IMR-90 (cell line): ENCODE measurements around the gene ADAMTS3. TPM values are rescaled to one million over a fixed set of nuclear protein-coding genes. Genes with fewer than 3 reads are reported as not detected.

Experiments used
- ATAC-seq: fragments of 200-7000 bp; cut with Tn5 transposase; 2 replicates; pipeline ENCODE4 v1.9.1; 2020; ENCODE audit warnings: low read depth, mild to moderate bottlenecking, moderate library complexity
- BruUV-seq: library from RNA; stranded (reverse); fragments of 400-500 nt; replicated peaks from 2 replicates; lab custom pipeline; 2021; lab: Mats Ljungman, UMichigan
- CTCF ChIA-PET: fragments of 300-600 bp; formaldehyde crosslinking; extraction: SDS; loops from one replicate; lab custom pipeline; 2021; ENCODE audit warnings: antibody characterized with exemption; lab: Yijun Ruan, JAX
- POLR2A ChIA-PET: fragments of 300-600 bp; sonication (Branson Sonifier 250); formaldehyde crosslinking; loops from one replicate; lab custom pipeline; 2022; ENCODE audit warnings: antibody characterized with exemption; ENCODE audit not compliant: unreplicated experiment; lab: Charles Lee
- DNase-seq: peaks from one replicate; pipeline ENCODE4 v3.0.0; 2013
- H2AFZ ChIP-seq: replicated peaks from 2 replicates; pipeline ENCODE3; 2013; ENCODE audit warnings: low read length, mild to moderate bottlenecking; ENCODE audit not compliant: poor library complexity
- H2AK5ac ChIP-seq: 2 replicates; pipeline ENCODE4 v1.6.1; 2013; ENCODE audit warnings: low read depth, low read length, inconsistent platforms
- H2AK9ac ChIP-seq: replicated peaks from 2 replicates; pipeline ENCODE3; 2013; ENCODE audit warnings: mild to moderate bottlenecking, low read depth, low read length, moderate library complexity; ENCODE audit not compliant: poor library complexity
- H2BK120ac ChIP-seq: 2 replicates; pipeline ENCODE4 v1.6.1; 2013; ENCODE audit warnings: low read depth, low read length, inconsistent platforms
- H2BK15ac ChIP-seq: 3 replicates; pipeline ENCODE4 v1.6.1; 2013; ENCODE audit warnings: low read depth, low read length, inconsistent platforms
- H2BK20ac ChIP-seq: 2 replicates; pipeline ENCODE4 v1.6.1; 2013; ENCODE audit warnings: low read depth, mild to moderate bottlenecking, inconsistent platforms, low read length, moderate library complexity
- H2BK5ac ChIP-seq: 2 replicates; pipeline ENCODE4 v1.6.1; 2013; ENCODE audit warnings: mild to moderate bottlenecking, low read depth, low read length, inconsistent platforms; ENCODE audit not compliant: poor library complexity, severe bottlenecking
- H3K14ac ChIP-seq: replicated peaks from 2 replicates; pipeline ENCODE4 v1.6.1; 2013; ENCODE audit warnings: low read depth, low read length, inconsistent platforms
- H3K18ac ChIP-seq: 2 replicates; pipeline ENCODE4 v1.6.1; 2013; ENCODE audit warnings: low read depth, low read length, control low read depth
- H3K23ac ChIP-seq: 2 replicates; pipeline ENCODE4 v1.6.1; 2013; ENCODE audit warnings: low read depth, low read length, inconsistent platforms
- H3K27ac ChIP-seq: 2 replicates; pipeline ENCODE4 v1.5.1; 2013; ENCODE audit warnings: mild to moderate bottlenecking, control low read depth, low read length; ENCODE audit not compliant: insufficient read depth
- H3K27me3 ChIP-seq: 2 replicates; pipeline ENCODE4 v1.6.1; 2013; ENCODE audit warnings: low read length; ENCODE audit not compliant: control insufficient read depth, insufficient read depth
- H3K36me3 ChIP-seq: 2 replicates; pipeline ENCODE4 v1.6.1; 2013; ENCODE audit warnings: low read length, mixed read lengths; ENCODE audit not compliant: control insufficient read depth, insufficient read depth
- H3K4ac ChIP-seq: 2 replicates; pipeline ENCODE4 v1.6.1; 2013; ENCODE audit warnings: low read depth, low read length, inconsistent platforms
- H3K4me1 ChIP-seq: 2 replicates; pipeline ENCODE4 v1.6.1; 2013; ENCODE audit warnings: low read length, mixed read lengths; ENCODE audit not compliant: control insufficient read depth, insufficient read depth
- H3K4me2 ChIP-seq: 2 replicates; pipeline ENCODE4 v1.6.1; 2013; ENCODE audit warnings: low read depth, mild to moderate bottlenecking, control low read depth, low read length, moderate library complexity
- H3K4me3 ChIP-seq: 2 replicates; pipeline ENCODE4 v1.5.1; 2013; ENCODE audit warnings: low read depth, mild to moderate bottlenecking, control low read depth, low read length, moderate library complexity; ENCODE audit not compliant: insufficient read depth
- H3K56ac ChIP-seq: 2 replicates; pipeline ENCODE4 v1.6.1; 2013; ENCODE audit warnings: low read length, inconsistent platforms; ENCODE audit not compliant: insufficient read depth; ENCODE audit errors: extremely low read depth
- H3K79me1 ChIP-seq, 2 experiments: 2 replicates each; pipeline ENCODE4 v1.6.1; 2013; ENCODE audit warnings: low read length in 2 of 2, inconsistent platforms in 1 of 2, low read depth in 1 of 2
- H3K9ac ChIP-seq: 2 replicates; pipeline ENCODE4 v1.6.1; 2013; ENCODE audit warnings: low read depth, low read length, control low read depth
- H3K9me1 ChIP-seq: 2 replicates; pipeline ENCODE4 v1.6.1; 2013; ENCODE audit warnings: low read length, inconsistent platforms; ENCODE audit not compliant: insufficient read depth
- H3K9me3 ChIP-seq: 2 replicates; pipeline ENCODE4 v1.6.1; 2013; ENCODE audit warnings: low read length; ENCODE audit not compliant: control insufficient read depth, insufficient read depth
- H4K20me1 ChIP-seq: 2 replicates; pipeline ENCODE4 v1.6.1; 2013; ENCODE audit warnings: low read length, inconsistent platforms; ENCODE audit not compliant: insufficient read depth
- H4K5ac ChIP-seq: 2 replicates; pipeline ENCODE4 v1.6.1; 2013; ENCODE audit warnings: mild to moderate bottlenecking, low read depth, low read length, control low read depth
- H4K8ac ChIP-seq, 2 experiments: 2 replicates each; pipeline ENCODE4 v1.6.1; 2013; ENCODE audit warnings: low read depth in 2 of 2, low read length in 2 of 2, control low read depth in 1 of 2, inconsistent platforms in 1 of 2
- H4K91ac ChIP-seq: 2 replicates; pipeline ENCODE4 v1.6.1; 2013; ENCODE audit warnings: low read depth, low read length, inconsistent platforms; ENCODE audit not compliant: insufficient read depth
- CEBPB ChIP-seq: IDR thresholded peaks from 2 replicates; pipeline ENCODE4 v1.6.1; 2012; ENCODE audit warnings: low read depth, low read length, improper control_type of control experiment
- CHD1 ChIP-seq: IDR thresholded peaks from 2 replicates; pipeline ENCODE4 v1.6.1; 2012; ENCODE audit warnings: low read depth, low read length, improper control_type of control experiment
- MAFK ChIP-seq: IDR thresholded peaks from 2 replicates; pipeline ENCODE4 v1.6.1; 2012; ENCODE audit warnings: low read depth, low read length, improper control_type of control experiment
- SMC3 ChIP-seq: fragments of 150-350 bp; IDR thresholded peaks from 2 replicates; pipeline ENCODE4 v1.6.1; 2016; ENCODE audit warnings: low read depth, mild to moderate bottlenecking, antibody characterized with exemption, low read length, moderate library complexity
- WGBS, 2 experiments: methylation state at CpG; one replicate each; pipeline versions ENCODE4 v1.1.5 to v1.1.7; 2013; ENCODE audit warnings: missing lambda C conversion rate in 2 of 2; ENCODE audit not compliant: insufficient read length in 1 of 2; ENCODE audit errors: extremely low coverage in 2 of 2; 5-methylcytosine and 5-hydroxymethylcytosine counted together
- dilution Hi-C: fragments of 300-500 bp; cut with HindIII; formaldehyde crosslinking; loops from one replicate; pipeline ENCODE4 v1.14.3; 2018; ENCODE audit warnings: low sequenced_read_pairs; ENCODE audit not compliant: unreplicated experiment
- in situ Hi-C: fragments of 300-500 bp; cut with MboI; formaldehyde crosslinking; loops from 3 replicates; pipeline ENCODE4 v1.14.3; 2019; ENCODE audit warnings: low sequenced_read_pairs, inconsistent platforms, mixed read lengths
- intact Hi-C: fragments of 100-400 bp; cut with micrococcal nuclease; formaldehyde crosslinking; loops from 2 replicates; pipeline ENCODE4 v1.10.0; 2022
- polyA plus RNA-seq, 3 experiments: library from polyadenylated mRNA; depleted of rRNA; stranded (reverse); fragments of >200 nt; gene quantifications; 2 replicates each; pipeline ENCODE4 v1.2.3, GENCODE V29; 2012; ENCODE audit warnings: low replicate concordance in 1 of 3
- total RNA-seq: library from RNA; depleted of rRNA; stranded (reverse); fragments of >200 nt; gene quantifications from 2 replicates; pipeline ENCODE4 v1.2.3, GENCODE V29; 2012
- TF ChIP-seq, protein P1 (sequence below): fragments of 150-350 bp; IDR thresholded peaks from 2 replicates; pipeline ENCODE4 v1.6.1; 2017; ENCODE audit warnings: mild to moderate bottlenecking, antibody characterized with exemption, low read length, low read depth

ADAMTS3 gene
- total and polyA plus RNA-seq, 2 of the 4 experiments (the other 2 are of a cell fraction), result 0.68 to 2.9 TPM

- no peak overlapping the region for H4K91ac ChIP-seq
- in situ Hi-C loops, result no loop called here
- intact Hi-C loops, result no loop called here
- no peak overlapping the region for H3K56ac ChIP-seq
- H4K5ac ChIP-seq, result no peak overlapping the region
- no peak overlapping the region for H3K27ac ChIP-seq
- H4K20me1 ChIP-seq, result no peaks in the 10 kb centered on the region
- POLR2A ChIA-PET, result no interaction called here
- no peak overlapping the region for H2AFZ ChIP-seq
- H2BK15ac ChIP-seq, result no peak overlapping the region
- H3K36me3 ChIP-seq, result no peaks in the 10 kb centered on the region
- H3K9ac ChIP-seq, result no peak overlapping the region
- no peak overlapping the region for H2AK9ac ChIP-seq
- H3K27me3 ChIP-seq, result no peaks in the 10 kb centered on the region
- no TSS peak for BruUV-seq
- no peak for ATAC-seq
- no peak overlapping the region for H2BK5ac ChIP-seq
- no peak for TF ChIP-seq CHD1
- TF ChIP-seq, protein P1, sequence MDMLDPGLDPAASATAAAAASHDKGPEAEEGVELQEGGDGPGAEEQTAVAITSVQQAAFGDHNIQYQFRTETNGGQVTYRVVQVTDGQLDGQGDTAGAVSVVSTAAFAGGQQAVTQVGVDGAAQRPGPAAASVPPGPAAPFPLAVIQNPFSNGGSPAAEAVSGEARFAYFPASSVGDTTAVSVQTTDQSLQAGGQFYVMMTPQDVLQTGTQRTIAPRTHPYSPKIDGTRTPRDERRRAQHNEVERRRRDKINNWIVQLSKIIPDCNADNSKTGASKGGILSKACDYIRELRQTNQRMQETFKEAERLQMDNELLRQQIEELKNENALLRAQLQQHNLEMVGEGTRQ, result no peak
- no peak for TF ChIP-seq SMC3
- TF ChIP-seq MAFK, result no peak
- no peak for TF ChIP-seq CEBPB
- no peak overlapping the region for H3K4me3 ChIP-seq
- H3K4me1 ChIP-seq, result no peaks in the 10 kb centered on the region
- H3K14ac ChIP-seq, result no peak overlapping the region
- CTCF ChIA-PET, result no interaction called here
- no peak overlapping the region for H3K4me2 ChIP-seq
- H3K9me1 ChIP-seq, result no peaks in the 10 kb centered on the region
- no peak overlapping the region for H2BK20ac ChIP-seq
- no peak overlapping the region for H3K4ac ChIP-seq
- H3K18ac ChIP-seq, result no peak overlapping the region
- no peak for DNase-seq
- H4K8ac ChIP-seq, result no peak overlapping the region
- no peaks in the 10 kb centered on the region for H3K79me1 ChIP-seq
- no peak overlapping the region for H2BK120ac ChIP-seq
- no peak overlapping the region for H2AK5ac ChIP-seq
- WGBS, 2 experiments, result no CpG with 5 or more reads among the region's 3 CpGs
- H3K23ac ChIP-seq, result no peak overlapping the region
- dilution Hi-C loops, result no loop called here
- H3K9me3 ChIP-seq, result no peaks in the 10 kb centered on the region
These were observed 13.6 kb downstream of the ADAMTS3 start for GRCh38 chr4:72555377-72555831.
